ENCODE data around the gene C1QC.

The C1QC gene

DNA sequence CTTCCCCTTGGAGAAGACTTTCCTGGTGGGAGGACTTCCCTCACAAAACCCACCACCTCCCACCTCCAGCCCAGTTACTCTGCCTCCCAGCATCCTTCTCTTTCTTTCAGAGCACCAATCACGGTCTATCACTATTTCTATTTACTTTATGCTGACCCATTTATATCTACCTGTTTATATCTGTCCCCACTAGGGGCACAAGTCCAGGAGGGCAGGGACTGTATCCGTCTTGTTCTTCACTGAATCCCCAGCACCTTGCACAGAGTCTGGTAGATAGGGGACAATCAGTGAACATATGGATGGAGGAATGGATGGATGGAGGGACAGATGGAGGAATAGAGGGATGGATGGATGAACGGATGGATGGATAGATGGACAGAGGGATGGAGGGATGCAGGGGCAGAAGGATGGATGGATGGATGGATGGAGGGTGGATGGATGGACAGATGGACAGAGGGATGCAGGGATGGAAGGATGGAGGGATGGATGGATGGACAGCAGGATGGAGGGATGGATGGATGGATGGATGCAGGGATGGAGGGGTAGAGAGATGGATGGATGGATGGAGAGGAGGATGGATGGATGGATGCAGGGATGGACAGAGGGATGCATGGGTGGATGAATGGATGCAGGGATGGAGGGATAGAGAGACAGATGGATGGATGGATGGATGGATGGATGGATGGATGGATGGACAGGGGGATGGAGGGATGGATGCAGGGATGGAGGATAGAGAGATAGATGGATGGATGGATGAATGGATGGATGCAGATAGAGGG lies 15.1 kb downstream of the C1QC start:
- Histone ChIP-seq H3K79me2 (no peaks in the 10 kb centered on the region), H2AFZ (no peak overlapping the region), H3K27me3 (ENCODE audit: control insufficient read depth, insufficient read depth, low read length) (no peaks in the 10 kb centered on the region), H3K9ac (no peak overlapping the region), H3K4me3 (ENCODE audit: low read depth, low read length) (no peak overlapping the region), H3K4me1 (no peaks in the 10 kb centered on the region), H3K9me3 (ENCODE audit: control insufficient read depth, low read length) (no peaks in the 10 kb centered on the region), H3K27ac (no peak overlapping the region), H3K36me3 (ENCODE audit: control insufficient read depth, insufficient read depth, low read length) (no peaks in the 10 kb centered on the region), H3K4me2 (ENCODE audit: low read length) (no peak overlapping the region)
- TF ChIP-seq, protein P1, sequence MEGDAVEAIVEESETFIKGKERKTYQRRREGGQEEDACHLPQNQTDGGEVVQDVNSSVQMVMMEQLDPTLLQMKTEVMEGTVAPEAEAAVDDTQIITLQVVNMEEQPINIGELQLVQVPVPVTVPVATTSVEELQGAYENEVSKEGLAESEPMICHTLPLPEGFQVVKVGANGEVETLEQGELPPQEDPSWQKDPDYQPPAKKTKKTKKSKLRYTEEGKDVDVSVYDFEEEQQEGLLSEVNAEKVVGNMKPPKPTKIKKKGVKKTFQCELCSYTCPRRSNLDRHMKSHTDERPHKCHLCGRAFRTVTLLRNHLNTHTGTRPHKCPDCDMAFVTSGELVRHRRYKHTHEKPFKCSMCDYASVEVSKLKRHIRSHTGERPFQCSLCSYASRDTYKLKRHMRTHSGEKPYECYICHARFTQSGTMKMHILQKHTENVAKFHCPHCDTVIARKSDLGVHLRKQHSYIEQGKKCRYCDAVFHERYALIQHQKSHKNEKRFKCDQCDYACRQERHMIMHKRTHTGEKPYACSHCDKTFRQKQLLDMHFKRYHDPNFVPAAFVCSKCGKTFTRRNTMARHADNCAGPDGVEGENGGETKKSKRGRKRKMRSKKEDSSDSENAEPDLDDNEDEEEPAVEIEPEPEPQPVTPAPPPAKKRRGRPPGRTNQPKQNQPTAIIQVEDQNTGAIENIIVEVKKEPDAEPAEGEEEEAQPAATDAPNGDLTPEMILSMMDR (IDR thresholded peaks at IDR 0.05) = no peak

DNA sequence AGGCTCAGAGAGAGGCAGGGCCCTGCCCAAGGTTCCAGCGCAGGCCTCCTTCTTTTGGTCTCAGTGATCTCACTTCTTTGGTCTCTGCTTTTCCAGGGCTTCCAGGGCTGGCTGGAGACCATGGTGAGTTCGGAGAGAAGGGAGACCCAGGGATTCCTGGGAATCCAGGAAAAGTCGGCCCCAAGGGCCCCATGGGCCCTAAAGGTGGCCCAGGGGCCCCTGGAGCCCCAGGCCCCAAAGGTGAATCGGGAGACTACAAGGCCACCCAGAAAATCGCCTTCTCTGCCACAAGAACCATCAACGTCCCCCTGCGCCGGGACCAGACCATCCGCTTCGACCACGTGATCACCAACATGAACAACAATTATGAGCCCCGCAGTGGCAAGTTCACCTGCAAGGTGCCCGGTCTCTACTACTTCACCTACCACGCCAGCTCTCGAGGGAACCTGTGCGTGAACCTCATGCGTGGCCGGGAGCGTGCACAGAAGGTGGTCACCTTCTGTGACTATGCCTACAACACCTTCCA lies 17.3 kb downstream of the C1QC start:
- Histone ChIP-seq H3K4me2 (ENCODE audit: low read length) (no peak overlapping the region), H3K4me3 (ENCODE audit: low read depth, low read length) (no peak overlapping the region), H3K9me3 (ENCODE audit: control insufficient read depth, low read length) (no peaks in the 10 kb centered on the region), H3K79me2 (no peaks in the 10 kb centered on the region), H3K9ac (no peak overlapping the region), H3K4me1 (no peaks in the 10 kb centered on the region), H3K27ac (no peak overlapping the region), H3K36me3 (ENCODE audit: control insufficient read depth, insufficient read depth, low read length) (no peaks in the 10 kb centered on the region), H3K27me3 (ENCODE audit: control insufficient read depth, insufficient read depth, low read length) (no peaks in the 10 kb centered on the region), H2AFZ (no peak overlapping the region)
- TF ChIP-seq, protein P1 (IDR thresholded peaks at IDR 0.05) = no peak

DNA sequence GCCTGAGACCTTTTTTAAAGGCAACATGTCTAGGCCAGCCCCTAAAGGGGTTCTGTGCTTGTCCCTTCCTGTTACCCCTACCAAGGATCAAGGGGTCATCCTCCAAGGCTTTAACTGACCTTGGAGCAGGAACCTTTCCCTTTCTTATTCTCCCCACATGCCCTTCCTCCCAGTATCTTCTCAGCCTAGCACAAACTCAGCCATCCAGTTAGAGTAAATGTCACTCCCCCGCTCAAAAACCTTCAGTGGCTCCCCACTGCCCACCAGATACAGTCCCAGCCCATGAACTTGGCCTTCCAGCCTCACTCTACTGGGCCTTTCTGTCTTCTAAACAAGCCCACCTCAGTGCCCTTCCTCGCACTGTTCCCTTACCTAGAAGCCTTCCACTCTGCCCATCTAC lies 18.4 kb downstream of the C1QC start:
- H3K36me3 ChIP-seq (ENCODE audit: control insufficient read depth, insufficient read depth, low read length) = no peaks in the 10 kb centered on the region
- no peaks in the 10 kb centered on the region for H3K9me3 ChIP-seq (ENCODE audit: control insufficient read depth, low read length)
- H3K4me2 ChIP-seq (ENCODE audit: low read length) = no peak overlapping the region
- TF ChIP-seq, protein P1 (IDR thresholded peaks at IDR 0.05) = no peak
- H3K4me1 ChIP-seq = no peaks in the 10 kb centered on the region
- H3K79me2 ChIP-seq = no peaks in the 10 kb centered on the region
- no peak overlapping the region for H2AFZ ChIP-seq
- no peak overlapping the region for H3K4me3 ChIP-seq (ENCODE audit: low read depth, low read length)
- no peak overlapping the region for H3K27ac ChIP-seq
- H3K27me3 ChIP-seq (ENCODE audit: control insufficient read depth, insufficient read depth, low read length) = no peaks in the 10 kb centered on the region
- H3K9ac ChIP-seq = no peak overlapping the region

DNA sequence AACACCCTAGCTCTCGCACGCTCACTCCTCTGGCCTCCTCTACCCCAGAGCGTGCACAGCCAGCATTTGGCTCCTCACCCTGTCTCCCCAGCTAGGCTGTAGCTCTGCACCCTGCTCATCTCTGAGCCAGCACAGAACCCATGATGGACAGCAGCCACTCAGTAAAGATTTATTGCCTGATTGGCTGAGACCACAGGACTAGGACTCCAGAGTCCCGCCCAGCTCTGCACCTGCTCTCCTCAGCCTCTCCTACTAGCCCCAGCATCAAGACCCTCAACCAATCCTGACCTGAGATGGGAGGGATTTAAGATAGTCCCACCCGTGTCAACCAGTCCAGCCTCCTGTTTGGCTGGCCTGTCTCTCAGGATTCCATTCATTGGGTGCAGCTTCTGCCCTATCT lies 18.9 kb downstream of the C1QC start:
- Histone ChIP-seq H2AFZ (no peak overlapping the region), H3K9me3 (ENCODE audit: control insufficient read depth, low read length) (no peaks in the 10 kb centered on the region), H3K9ac (no peak overlapping the region), H3K79me2 (no peaks in the 10 kb centered on the region), H3K4me1 (no peaks in the 10 kb centered on the region), H3K4me2 (ENCODE audit: low read length) (no peak overlapping the region), H3K36me3 (ENCODE audit: control insufficient read depth, insufficient read depth, low read length) (no peaks in the 10 kb centered on the region), H3K4me3 (ENCODE audit: low read depth, low read length) (no peak overlapping the region), H3K27ac (no peak overlapping the region), H3K27me3 (ENCODE audit: control insufficient read depth, insufficient read depth, low read length) (no peaks in the 10 kb centered on the region)
- TF ChIP-seq, protein P1 (IDR thresholded peaks at IDR 0.05) = no peak

DNA sequence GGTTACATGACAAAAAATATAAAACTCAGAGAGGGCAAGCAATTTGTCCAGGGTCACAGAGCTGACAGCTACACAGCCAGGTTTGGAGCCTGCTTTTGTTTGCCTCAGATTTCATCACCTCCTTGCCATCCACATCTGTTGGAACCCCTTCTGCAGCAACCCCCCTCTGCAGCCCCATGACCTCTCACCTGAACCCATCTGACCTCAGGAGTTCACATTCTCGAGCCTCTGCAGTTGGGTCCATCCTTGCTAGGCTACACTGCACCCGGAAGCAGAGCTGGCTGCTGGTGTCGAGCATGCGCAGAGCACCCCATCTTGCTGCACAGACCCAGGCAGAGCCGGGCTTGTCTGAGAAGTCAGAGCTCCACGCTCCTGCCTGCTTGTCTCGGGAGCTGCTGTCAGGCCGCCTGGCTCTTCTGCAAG lies 19.6 kb downstream of the C1QC start:
- no peak overlapping the region for H2AFZ ChIP-seq

More for the DNA sequence above, 19.6 kb downstream of the C1QC start:
- H3K9ac ChIP-seq = no peak overlapping the region
- no peaks in the 10 kb centered on the region for H3K36me3 ChIP-seq (ENCODE audit: control insufficient read depth, insufficient read depth, low read length)
- no peaks in the 10 kb centered on the region for H3K9me3 ChIP-seq (ENCODE audit: control insufficient read depth, low read length)
- no peaks in the 10 kb centered on the region for H3K27me3 ChIP-seq (ENCODE audit: control insufficient read depth, insufficient read depth, low read length)
- TF ChIP-seq, protein P1 (IDR thresholded peaks at IDR 0.05) = no peak
- no peak overlapping the region for H3K27ac ChIP-seq
- H3K4me1 ChIP-seq = no peaks in the 10 kb centered on the region
- no peak overlapping the region for H3K4me2 ChIP-seq (ENCODE audit: low read length)
- H3K4me3 ChIP-seq (ENCODE audit: low read depth, low read length) = no peak overlapping the region
- H3K79me2 ChIP-seq = no peaks in the 10 kb centered on the region
